GM12891 (cell line): Measurements from ENCODE around the gene POU3F3.

Experiments used
- POLR2A ChIP-seq: IDR thresholded peaks from 2 replicates; pipeline ENCODE4 v1.6.1; 2011; ENCODE audit warnings: low read depth, low read length, control low read depth
- POLR2AphosphoS5 ChIP-seq: IDR thresholded peaks from 2 replicates; pipeline ENCODE4 v1.6.1; 2011; ENCODE audit warnings: low read depth, low read length, control low read depth
- POU2F2 ChIP-seq: IDR thresholded peaks from 2 replicates; pipeline ENCODE4 v1.6.1; 2011; ENCODE audit warnings: low read depth, mild to moderate bottlenecking, control low read depth, low read length, moderate library complexity
- TAF1 ChIP-seq: IDR thresholded peaks from 2 replicates; pipeline ENCODE4 v1.6.1; 2011; ENCODE audit warnings: low read depth, low read length, control low read depth

DNA sequence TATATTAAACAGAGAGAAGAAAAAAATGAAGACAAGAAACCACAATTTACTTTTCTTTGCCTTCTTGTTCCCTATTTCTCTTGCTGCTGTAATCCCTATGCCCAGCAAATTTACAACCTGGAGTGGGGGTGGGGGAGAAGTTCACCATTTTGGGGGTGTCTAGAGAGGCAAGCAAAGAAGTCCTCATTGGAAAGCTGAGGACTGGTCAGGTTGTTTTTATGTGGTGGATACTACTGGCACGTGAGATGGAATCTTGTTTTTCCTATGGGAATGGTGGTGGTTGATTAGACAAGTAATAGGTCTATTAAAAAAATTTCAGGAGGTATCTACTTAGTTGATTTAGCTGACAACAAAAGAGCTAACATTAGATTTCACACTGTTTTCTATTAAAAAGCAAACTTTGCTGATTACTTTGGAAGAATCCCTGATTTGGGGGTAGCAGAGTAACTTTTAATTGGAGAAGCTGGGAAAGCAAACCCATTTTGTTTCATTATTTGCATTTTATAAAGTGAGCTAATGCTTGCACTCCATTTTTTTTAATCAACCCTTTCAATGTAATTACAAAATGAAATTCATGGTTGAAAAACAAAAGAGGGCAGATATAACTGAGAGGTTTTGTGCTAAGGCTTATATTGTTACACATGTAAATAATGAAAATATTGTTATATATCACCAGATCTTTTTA is 6.0 kb downstream of the POU3F3 start:
- TF ChIP-seq TAF1 (no peak), POLR2A (no peak), POLR2AphosphoS5 (no peak), POU2F2 (no peak)
